ENCODE measurements around the gene RNASE13. TPM values are rescaled to one million over a fixed set of nuclear protein-coding genes. Genes with fewer than 3 reads are reported as not detected.

The RNASE13 gene, protein sequence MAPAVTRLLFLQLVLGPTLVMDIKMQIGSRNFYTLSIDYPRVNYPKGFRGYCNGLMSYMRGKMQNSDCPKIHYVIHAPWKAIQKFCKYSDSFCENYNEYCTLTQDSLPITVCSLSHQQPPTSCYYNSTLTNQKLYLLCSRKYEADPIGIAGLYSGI
- total RNA-seq, result 0.14 TPM in 1 of 3 replicates, not detected in the others

GRCh38 chr14:21034707-21035106, at the start of gene RNASE13:
RNASE13 (minus strand) TSS chr14:21034807; CDS start chr14:21034288, 519 bp downstream.
- Mint-ChIP-seq H3K36me3 (no peaks in the 10 kb centered on the region), H3K27me3 (ENCODE audit: low read depth) (no peaks in the 10 kb centered on the region), H3K27ac (no peak within 1 kb of the TSS), H3K4me1 (peaks cover 33% of the 10 kb centered on the region), H3K9me3 (peaks cover 5% of the 10 kb centered on the region), H3K4me3 (no peak within 1 kb of the TSS)
- TF ChIP-seq, protein P1, sequence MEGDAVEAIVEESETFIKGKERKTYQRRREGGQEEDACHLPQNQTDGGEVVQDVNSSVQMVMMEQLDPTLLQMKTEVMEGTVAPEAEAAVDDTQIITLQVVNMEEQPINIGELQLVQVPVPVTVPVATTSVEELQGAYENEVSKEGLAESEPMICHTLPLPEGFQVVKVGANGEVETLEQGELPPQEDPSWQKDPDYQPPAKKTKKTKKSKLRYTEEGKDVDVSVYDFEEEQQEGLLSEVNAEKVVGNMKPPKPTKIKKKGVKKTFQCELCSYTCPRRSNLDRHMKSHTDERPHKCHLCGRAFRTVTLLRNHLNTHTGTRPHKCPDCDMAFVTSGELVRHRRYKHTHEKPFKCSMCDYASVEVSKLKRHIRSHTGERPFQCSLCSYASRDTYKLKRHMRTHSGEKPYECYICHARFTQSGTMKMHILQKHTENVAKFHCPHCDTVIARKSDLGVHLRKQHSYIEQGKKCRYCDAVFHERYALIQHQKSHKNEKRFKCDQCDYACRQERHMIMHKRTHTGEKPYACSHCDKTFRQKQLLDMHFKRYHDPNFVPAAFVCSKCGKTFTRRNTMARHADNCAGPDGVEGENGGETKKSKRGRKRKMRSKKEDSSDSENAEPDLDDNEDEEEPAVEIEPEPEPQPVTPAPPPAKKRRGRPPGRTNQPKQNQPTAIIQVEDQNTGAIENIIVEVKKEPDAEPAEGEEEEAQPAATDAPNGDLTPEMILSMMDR (IDR thresholded peaks at IDR 0.05; ENCODE audit: unreplicated experiment), result no peak
- no peak for DNase-seq (ENCODE audit: low spot score in 2 of 2, unreplicated experiment in 2 of 2)

DNA sequence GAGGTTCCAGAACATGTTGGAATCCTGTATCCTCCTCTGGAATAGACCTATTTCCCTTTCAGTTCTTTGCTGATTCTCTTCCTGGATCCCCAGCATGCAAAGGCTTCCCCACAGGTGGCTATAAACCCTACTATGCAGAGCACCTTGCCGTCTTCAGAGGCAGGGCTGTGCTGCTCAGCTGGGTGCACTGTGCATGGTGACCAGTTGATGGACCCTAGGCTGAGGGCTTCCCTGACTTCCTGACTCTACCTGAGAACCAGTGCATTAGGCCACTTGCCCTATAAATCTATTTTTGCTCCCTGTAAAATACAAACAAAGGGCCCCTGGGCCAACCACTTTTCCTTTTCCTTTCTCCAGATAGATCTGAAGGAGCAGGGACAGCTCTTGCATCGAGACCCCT, 49.8 kb upstream of the RNASE13 start:
- Mint-ChIP-seq H3K27me3 (ENCODE audit: low read depth) (no peaks in the 10 kb centered on the region), H3K36me3 (peaks cover 37% of the 10 kb centered on the region), H3K4me3 (no peak overlapping the region), H3K4me1 (no peaks in the 10 kb centered on the region), H3K9me3 (no peaks in the 10 kb centered on the region), H3K27ac (no peak overlapping the region)
- TF ChIP-seq, protein P1 (IDR thresholded peaks at IDR 0.05; ENCODE audit: unreplicated experiment), result no peak
- DNase-seq (ENCODE audit: low spot score in 2 of 2, unreplicated experiment in 2 of 2), result no peak

GRCh38 chr14:21083565-21084325, 49.1 kb upstream of the RNASE13 start:
- H3K27ac Mint-ChIP-seq, result no peak overlapping the region
- TF ChIP-seq, protein P1 (IDR thresholded peaks at IDR 0.05; ENCODE audit: unreplicated experiment), result no peak
- H3K4me1 Mint-ChIP-seq, result no peaks in the 10 kb centered on the region
- H3K4me3 Mint-ChIP-seq, result no peak overlapping the region
- H3K9me3 Mint-ChIP-seq, result no peaks in the 10 kb centered on the region
- H3K36me3 Mint-ChIP-seq, result peaks cover 35% of the 10 kb centered on the region
- no peak for DNase-seq (ENCODE audit: low spot score in 2 of 2, unreplicated experiment in 2 of 2)
- H3K27me3 Mint-ChIP-seq (ENCODE audit: low read depth), result no peaks in the 10 kb centered on the region

- Mint-ChIP-seq H3K36me3 (peaks cover 37% of the 10 kb centered on the region), H3K27me3 (ENCODE audit: low read depth) (no peaks in the 10 kb centered on the region), H3K27ac (no peak overlapping the region), H3K4me3 (no peak overlapping the region), H3K4me1 (no peaks in the 10 kb centered on the region), H3K9me3 (no peaks in the 10 kb centered on the region)
- TF ChIP-seq, protein P1 (IDR thresholded peaks at IDR 0.05; ENCODE audit: unreplicated experiment), result no peak
- DNase-seq (ENCODE audit: low spot score in 2 of 2, unreplicated experiment in 2 of 2), result no peak
Observed at GRCh38 chr14:21081521-21082142, 47.0 kb upstream of the RNASE13 start.

- no peak overlapping the region for H3K4me3 Mint-ChIP-seq
- H3K4me1 Mint-ChIP-seq, result no peaks in the 10 kb centered on the region
- DNase-seq (ENCODE audit: low spot score in 2 of 2, unreplicated experiment in 2 of 2), result no peak
- TF ChIP-seq, protein P1 (IDR thresholded peaks at IDR 0.05; ENCODE audit: unreplicated experiment), result no peak
- no peaks in the 10 kb centered on the region for H3K27me3 Mint-ChIP-seq (ENCODE audit: low read depth)
- peaks cover 35% of the 10 kb centered on the region for H3K36me3 Mint-ChIP-seq
- no peaks in the 10 kb centered on the region for H3K9me3 Mint-ChIP-seq
- H3K27ac Mint-ChIP-seq, result no peak overlapping the region
Observed at GRCh38 chr14:21078726-21079125, 44.1 kb upstream of the RNASE13 start.

Data from mesothelial cell of epicardium (in vitro differentiated cells).